Tibial nerve (tissue), 4 donors: Measurements from ENCODE around the gene PABPN1L. TPM values are rescaled to one million over a fixed set of nuclear protein-coding genes. Genes with fewer than 3 reads are reported as not detected.

Experiments
- DNase-seq, 2 donors: peaks; one replicate each; pipeline ENCODE4 v3.0.0-alpha.2; 2019; ENCODE audit warnings: low spot score in 2 of 2
- H3K27ac ChIP-seq, 4 donors: fragments of 200-600 bp; sonication (generic) in 3 of 4; one replicate each; pipeline ENCODE4 v1.5.1; 2017 to 2019; ENCODE audit warnings: mild to moderate bottlenecking in 1 of 4
- H3K27me3 ChIP-seq, 2 donors: fragments of 200-600 bp; sonication (generic) in 1 of 2; one replicate each; pipeline versions ENCODE4 v1.5.1 to v1.6.0; 2017 to 2019
- H3K36me3 ChIP-seq, 3 donors: fragments of 200-600 bp; sonication (generic); one replicate each; pipeline ENCODE4 v1.5.1; 2018 to 2019
- H3K4me1 ChIP-seq, 4 donors: fragments of 200-600 bp; sonication (generic) in 3 of 4; one replicate each; pipeline ENCODE4 v1.5.1; 2017 to 2019
- H3K4me3 ChIP-seq, 4 donors: fragments of 200-600 bp; sonication (generic) in 3 of 4; one replicate each; pipeline ENCODE4 v1.5.1; 2017 to 2019; ENCODE audit warnings: mild to moderate bottlenecking in 1 of 4, moderate library complexity in 1 of 4
- H3K9me3 ChIP-seq, 4 donors: fragments of 200-600 bp; sonication (generic) in 3 of 4; one replicate each; pipeline ENCODE4 v1.5.1; 2017 to 2019
- CTCF ChIP-seq, 5 experiments: fragments of 200-600 bp in 3 of 5; fragments of 450-650 bp in 2 of 5; sonication (generic) in 3 of 5; IDR thresholded peaks; one replicate each; pipeline ENCODE4 v1.5.1; 2016 to 2019; ENCODE audit warnings: antibody characterized with exemption in 5 of 5, mild to moderate bottlenecking in 3 of 5, moderate library complexity in 2 of 5
- EP300 ChIP-seq, 2 donors: sonication (generic); formaldehyde crosslinking; IDR thresholded peaks; one replicate each; pipeline ENCODE4 v1.6.1; 2017; ENCODE audit warnings: antibody characterized with exemption in 2 of 2, mild to moderate bottlenecking in 1 of 2
- POLR2A ChIP-seq, 2 donors: fragments of 450-650 bp; IDR thresholded peaks; one replicate each; pipeline ENCODE4 v1.6.1; 2017; ENCODE audit warnings: antibody characterized with exemption in 2 of 2, mild to moderate bottlenecking in 2 of 2, moderate library complexity in 2 of 2
- WGBS, 2 donors: methylation state at CpG; one replicate each; pipeline ENCODE4 v1.1.5; 2018; 5-methylcytosine and 5-hydroxymethylcytosine counted together
- total RNA-seq, 4 donors: library from RNA; depleted of rRNA; stranded (reverse); fragments of >200 nt; gene quantifications; one replicate each; pipeline ENCODE4 v1.1.0, GENCODE V29; 2016

The PABPN1L gene
- total RNA-seq, 4 donors from 2014 or later, result not detected

- no peak overlapping the region for H3K4me3 ChIP-seq
- TF ChIP-seq POLR2A (IDR thresholded peaks at IDR 0.05) (no peak), EP300 (IDR thresholded peaks at IDR 0.05) (no peak), CTCF (IDR thresholded peaks at IDR 0.05) (no peak)
- no peak overlapping the region for H3K27ac ChIP-seq
- peaks cover 0 to 83% (median 10%) of the 10 kb centered on the region in 3 donors for H3K36me3 ChIP-seq
- no peaks in the 10 kb centered on the region for H3K4me1 ChIP-seq
- no peak for DNase-seq
- no peaks in the 10 kb centered on the region for H3K9me3 ChIP-seq
- H3K27me3 ChIP-seq, result no peaks in the 10 kb centered on the region
- 93% methylated on average over 15 to 24 of the region's 24 CpGs for WGBS, 2 donors
Observed at GRCh38 chr16:88839745-88840599, 26.5 kb downstream of the PABPN1L start.

GRCh38 chr16:88839026-88839529, 27.4 kb downstream of the PABPN1L start:
- H3K27ac ChIP-seq, result no peak overlapping the region
- peaks cover 0 to 91% (median 10%) of the 10 kb centered on the region in 3 donors for H3K36me3 ChIP-seq
- H3K4me3 ChIP-seq, result no peak overlapping the region
- 82 to 91% methylated on average over 37 to 39 of the region's 39 CpGs for WGBS, 2 donors
- DNase-seq, result no peak
- H3K27me3 ChIP-seq, result no peaks in the 10 kb centered on the region
- no peaks in the 10 kb centered on the region for H3K4me1 ChIP-seq
- no peaks in the 10 kb centered on the region for H3K9me3 ChIP-seq
- TF ChIP-seq EP300 (IDR thresholded peaks at IDR 0.05) (no peak), CTCF (IDR thresholded peaks at IDR 0.05) (no peak), POLR2A (IDR thresholded peaks at IDR 0.05) (no peak)

- no peak overlapping the region for H3K27ac ChIP-seq
- H3K9me3 ChIP-seq, result no peaks in the 10 kb centered on the region
- H3K4me1 ChIP-seq, result no peaks in the 10 kb centered on the region
- TF ChIP-seq POLR2A (IDR thresholded peaks at IDR 0.05) (no peak), EP300 (IDR thresholded peaks at IDR 0.05) (no peak), CTCF (IDR thresholded peaks at IDR 0.05) (no peak)
- no peak for DNase-seq
- H3K4me3 ChIP-seq, result no peak overlapping the region
- no peaks in the 10 kb centered on the region for H3K27me3 ChIP-seq
- H3K36me3 ChIP-seq, result peaks cover 0 to 92% (median 10%) of the 10 kb centered on the region in 3 donors
- 90% methylated on average over 19 of the region's 19 CpGs for WGBS, 2 donors
Observed at GRCh38 chr16:88838566-88838965, 27.9 kb downstream of the PABPN1L start.

- DNase-seq, result no peak
- no peak overlapping the region for H3K4me3 ChIP-seq
- H3K27ac ChIP-seq, result no peak overlapping the region
- WGBS, 2 donors, result 83 to 94% methylated on average over 3 to 19 of the region's 20 CpGs
- H3K9me3 ChIP-seq, result no peaks in the 10 kb centered on the region
- peaks cover 0 to 84% (median 10%) of the 10 kb centered on the region in 3 donors for H3K36me3 ChIP-seq
- no peaks in the 10 kb centered on the region for H3K4me1 ChIP-seq
- H3K27me3 ChIP-seq, result no peaks in the 10 kb centered on the region
- no peak for TF ChIP-seq CTCF (IDR thresholded peaks at IDR 0.05)
- no peak for TF ChIP-seq POLR2A (IDR thresholded peaks at IDR 0.05)
- no peak for TF ChIP-seq EP300 (IDR thresholded peaks at IDR 0.05)
Observed at GRCh38 chr16:88837806-88838205, 28.7 kb downstream of the PABPN1L start.

GRCh38 chr16:88836791-88837190, 29.7 kb downstream of the PABPN1L start:
- TF ChIP-seq CTCF (IDR thresholded peaks at IDR 0.05) (no peak), POLR2A (IDR thresholded peaks at IDR 0.05) (no peak)
- Histone ChIP-seq H3K27ac (no peak overlapping the region), H3K9me3 (no peaks in the 10 kb centered on the region), H3K27me3 (no peaks in the 10 kb centered on the region), H3K36me3 (peaks cover 0 to 81% (median 10%) of the 10 kb centered on the region in 3 donors), H3K4me1 (no peaks in the 10 kb centered on the region), H3K4me3 (no peak overlapping the region)
- WGBS, 2 donors, result 93 to 94% methylated on average over 11 to 17 of the region's 17 CpGs
- no peak for DNase-seq
